ENCODE data around the gene POP7. TPM values are rescaled to one million over a fixed set of nuclear protein-coding genes. Genes with fewer than 3 reads are reported as not detected.

Gene POP7
- total and polyA plus RNA-seq, 3 experiments from 2014 or later = 51.7 to 83.3 (median 79.7) TPM

- POLR2A ChIA-PET = interaction anchor here (1.0 kb wide), 1 partner anchor 85 kb away, joined by 7 read pairs; the partner anchor contains the start of gene FBXO24
- H3K4me1 Mint-ChIP-seq = peaks cover 4 to 9% (median 6%) of the 10 kb centered on the region in 3 donors
Observed at GRCh38 chr7:100671353-100672327, 34.3 kb upstream of the POP7 start.

GRCh38 chr7:100673302-100673941 is 32.5 kb upstream of the POP7 start, which contains the start of gene GNB2:
GNB2 (plus strand) TSS chr7:100673740; CDS start chr7:100676266, 2,526 bp downstream.
- Mint-ChIP-seq H3K36me3 (peaks cover 0 to 29% (median 0%) of the 10 kb centered on the region in 3 donors), H3K9me3 (peaks cover 0 to 1% (median 0%) of the 10 kb centered on the region in 5 donors), H3K27me3 (peaks cover 0 to 6% of the 10 kb centered on the region in 2 donors), H3K4me3 (peak within 1 kb of the TSS; percentile 92 to 98 (median 95)), H3K4me1 (peaks cover 10 to 23% (median 12%) of the 10 kb centered on the region in 3 donors), H3K27ac (peak within 1 kb of the TSS; percentile 95 to 98 (median 96))
- H3K4me3 ChIP-seq (ENCODE audit: low read length) = peak within 1 kb of the TSS; percentile 84
- H3K9me3 ChIP-seq (ENCODE audit: low read length) = no peaks in the 10 kb centered on the region
- ChIA-PET POLR2A (interaction anchor here (0.6 to 2.3 kb wide), 6 partner anchors 16 to 87 kb away, joined by 3 to 10 read pairs (median 6); partner anchors contain the start of genes FBXO24, MOSPD3 and POP7), CTCF (interaction anchor here (0.8 to 1.3 kb wide), 6 partner anchors 18 to 89 kb away, joined by 3 to 5 read pairs (median 3); partner anchors contain the start of gene POP7)
- H3K27me3 ChIP-seq (ENCODE audit: insufficient read depth, low read length, poor library complexity, severe bottlenecking) = no peaks in the 10 kb centered on the region
- H3K36me3 ChIP-seq (ENCODE audit: insufficient read depth, low read length) = peaks cover 21% of the 10 kb centered on the region
- DNase-seq = peak; percentile 93 to 98 (median 96)
- peak within 1 kb of the TSS; percentile 89 for H3K27ac ChIP-seq (ENCODE audit: low read depth, low read length)
- peaks cover 15% of the 10 kb centered on the region for H3K4me1 ChIP-seq (ENCODE audit: insufficient read depth, low read length)

More at GRCh38 chr7:100671353-100672327, 34.3 kb upstream of the POP7 start:
- no peaks in the 10 kb centered on the region for H3K27me3 ChIP-seq (ENCODE audit: insufficient read depth, low read length, poor library complexity, severe bottlenecking)
- Mint-ChIP-seq H3K9me3 (peaks cover 0 to 1% (median 0%) of the 10 kb centered on the region in 5 donors), H3K4me3 (peak overlapping the region in 2 of 7 donors; percentile 19 to 52), H3K27me3 (peaks cover 0 to 6% of the 10 kb centered on the region in 2 donors), H3K27ac (peak overlapping the region in 2 of 8 donors; percentile 29 to 96), H3K36me3 (peaks cover 0 to 13% (median 0%) of the 10 kb centered on the region in 3 donors)
- no peak overlapping the region for H3K27ac ChIP-seq (ENCODE audit: low read depth, low read length)
- CTCF ChIA-PET = interaction anchor here (1.6 kb wide), 2 partner anchors 14 to 39 kb away, joined by 4 read pairs; no protein-coding TSS in a partner anchor
- no peaks in the 10 kb centered on the region for H3K9me3 ChIP-seq (ENCODE audit: low read length)
- no peak for DNase-seq
- peaks cover 13% of the 10 kb centered on the region for H3K4me1 ChIP-seq (ENCODE audit: insufficient read depth, low read length)
- H3K4me3 ChIP-seq (ENCODE audit: low read length) = no peak overlapping the region
- peaks cover 4% of the 10 kb centered on the region for H3K36me3 ChIP-seq (ENCODE audit: insufficient read depth, low read length)

GRCh38 chr7:100673942-100674410 is 31.9 kb upstream of the POP7 start:
- peaks cover 0 to 31% (median 0%) of the 10 kb centered on the region in 3 donors for H3K36me3 Mint-ChIP-seq
- H3K9me3 ChIP-seq (ENCODE audit: low read length) = no peaks in the 10 kb centered on the region
- H3K27me3 Mint-ChIP-seq = peaks cover 0 to 6% of the 10 kb centered on the region in 2 donors
- DNase-seq = peak in 3 of 5 donors; percentile 34 to 66 (median 39)
- H3K27me3 ChIP-seq (ENCODE audit: insufficient read depth, low read length, poor library complexity, severe bottlenecking) = no peaks in the 10 kb centered on the region
- ChIA-PET POLR2A (interaction anchor here (0.6 to 3.3 kb wide), 8 partner anchors 8 to 245 kb away, joined by 3 to 14 read pairs (median 6); partner anchors contain the start of genes AGFG2, FBXO24, LRCH4 and MEPCE), CTCF (interaction anchor here (0.7 to 1.9 kb wide), 4 partner anchors 31 to 89 kb away, joined by 3 to 8 read pairs (median 4); partner anchors contain the start of gene POP7)
- peaks cover 0 to 1% (median 0%) of the 10 kb centered on the region in 5 donors for H3K9me3 Mint-ChIP-seq
- peak overlapping the region; percentile 84 for H3K4me3 ChIP-seq (ENCODE audit: low read length)
- peaks cover 15% of the 10 kb centered on the region for H3K4me1 ChIP-seq (ENCODE audit: insufficient read depth, low read length)
- peak overlapping the region; percentile 89 for H3K27ac ChIP-seq (ENCODE audit: low read depth, low read length)
- H3K36me3 ChIP-seq (ENCODE audit: insufficient read depth, low read length) = peaks cover 23% of the 10 kb centered on the region
- H3K4me1 Mint-ChIP-seq = peaks cover 12 to 24% (median 13%) of the 10 kb centered on the region in 3 donors
- peak overlapping the region; percentile 95 to 98 (median 96) for H3K27ac Mint-ChIP-seq
- peak overlapping the region; percentile 92 to 98 (median 95) for H3K4me3 Mint-ChIP-seq

- ChIA-PET POLR2A (interaction anchor here (0.6 to 3.3 kb wide), 8 partner anchors 7 to 245 kb away, joined by 3 to 14 read pairs (median 6); partner anchors contain the start of genes AGFG2, FBXO24, LRCH4 and MEPCE), CTCF (interaction anchor here (0.7 to 1.9 kb wide), 6 partner anchors 17 to 103 kb away, joined by 3 to 8 read pairs (median 3); partner anchors contain the start of gene POP7)
- peaks cover 28% of the 10 kb centered on the region for H3K36me3 ChIP-seq (ENCODE audit: insufficient read depth, low read length)
- peak overlapping the region; percentile 89 for H3K27ac ChIP-seq (ENCODE audit: low read depth, low read length)
- H3K9me3 ChIP-seq (ENCODE audit: low read length) = no peaks in the 10 kb centered on the region
- H3K4me1 Mint-ChIP-seq = peaks cover 16 to 29% (median 18%) of the 10 kb centered on the region in 3 donors
- peaks cover 0 to 1% (median 0%) of the 10 kb centered on the region in 5 donors for H3K9me3 Mint-ChIP-seq
- peaks cover 0 to 37% (median 0%) of the 10 kb centered on the region in 3 donors for H3K36me3 Mint-ChIP-seq
- no peaks in the 10 kb centered on the region for H3K27me3 ChIP-seq (ENCODE audit: insufficient read depth, low read length, poor library complexity, severe bottlenecking)
- H3K27me3 Mint-ChIP-seq = peaks cover 0 to 6% of the 10 kb centered on the region in 2 donors
- DNase-seq = peak in 4 of 5 donors; percentile 23 to 59 (median 46)
- H3K4me1 ChIP-seq (ENCODE audit: insufficient read depth, low read length) = peaks cover 15% of the 10 kb centered on the region
- peak overlapping the region; percentile 84 for H3K4me3 ChIP-seq (ENCODE audit: low read length)
- H3K27ac Mint-ChIP-seq = peak overlapping the region; percentile 95 to 98 (median 96)
- peak overlapping the region; percentile 92 to 98 (median 95) for H3K4me3 Mint-ChIP-seq
Observed at GRCh38 chr7:100674411-100675104, 31.4 kb upstream of the POP7 start.

GRCh38 chr7:100675105-100675451 is 30.8 kb upstream of the POP7 start:
- Mint-ChIP-seq H3K27me3 (peaks cover 0 to 6% of the 10 kb centered on the region in 2 donors), H3K36me3 (peaks cover 0 to 42% (median 0%) of the 10 kb centered on the region in 3 donors), H3K27ac (peak overlapping the region in 3 of 8 donors; percentile 96 to 99 (median 97)), H3K4me3 (peak overlapping the region; percentile 93 to 98 (median 95)), H3K4me1 (peaks cover 18 to 35% (median 21%) of the 10 kb centered on the region in 3 donors), H3K9me3 (peaks cover 0 to 1% (median 0%) of the 10 kb centered on the region in 5 donors)
- H3K4me1 ChIP-seq (ENCODE audit: insufficient read depth, low read length) = peaks cover 16% of the 10 kb centered on the region
- CTCF ChIA-PET = interaction anchor here (0.8 to 1.9 kb wide), 5 partner anchors 17 to 103 kb away, joined by 3 to 8 read pairs (median 3); partner anchors contain the start of gene POP7
- DNase-seq = peak in 1 of 5 donors; percentile 48
- peak overlapping the region; percentile 89 for H3K27ac ChIP-seq (ENCODE audit: low read depth, low read length)
- POLR2A ChIA-PET = interaction anchor here (1.1 to 3.3 kb wide), 8 partner anchors 15 to 246 kb away, joined by 3 to 14 read pairs (median 8); partner anchors contain the start of genes AGFG2, FBXO24, LRCH4 and MEPCE
- H3K27me3 ChIP-seq (ENCODE audit: insufficient read depth, low read length, poor library complexity, severe bottlenecking) = no peaks in the 10 kb centered on the region
- H3K4me3 ChIP-seq (ENCODE audit: low read length) = peak overlapping the region; percentile 84
- no peaks in the 10 kb centered on the region for H3K9me3 ChIP-seq (ENCODE audit: low read length)
- H3K36me3 ChIP-seq (ENCODE audit: insufficient read depth, low read length) = peaks cover 28% of the 10 kb centered on the region

GRCh38 chr7:100675581-100676350 is 30.2 kb upstream of the POP7 start:
- Mint-ChIP-seq H3K27me3 (peaks cover 0 to 6% of the 10 kb centered on the region in 2 donors), H3K36me3 (peaks cover 0 to 49% (median 0%) of the 10 kb centered on the region in 3 donors), H3K4me3 (peak overlapping the region; percentile 88 to 98 (median 93)), H3K4me1 (peaks cover 20 to 41% (median 28%) of the 10 kb centered on the region in 3 donors), H3K9me3 (peaks cover 0 to 1% (median 0%) of the 10 kb centered on the region in 5 donors), H3K27ac (peak overlapping the region; percentile 92 to 99 (median 94))
- Histone ChIP-seq H3K4me3 (ENCODE audit: low read length) (peak overlapping the region; percentile 56), H3K4me1 (ENCODE audit: insufficient read depth, low read length) (peaks cover 23% of the 10 kb centered on the region), H3K27ac (ENCODE audit: low read depth, low read length) (peak overlapping the region; percentile 89), H3K9me3 (ENCODE audit: low read length) (no peaks in the 10 kb centered on the region), H3K27me3 (ENCODE audit: insufficient read depth, low read length, poor library complexity, severe bottlenecking) (no peaks in the 10 kb centered on the region), H3K36me3 (ENCODE audit: insufficient read depth, low read length) (peaks cover 28% of the 10 kb centered on the region)
- ChIA-PET CTCF (interaction anchor here (1.4 to 8.8 kb wide), 4 partner anchors 17 to 176 kb away, joined by 3 to 91 read pairs (median 13); partner anchors contain the start of genes GIGYF1, POP7 and SLC12A9), POLR2A (interaction anchor here (0.6 to 3.3 kb wide), 8 partner anchors 14 to 247 kb away, joined by 3 to 14 read pairs (median 4); partner anchors contain the start of genes FBXO24, LRCH4, MOSPD3 and POP7)
- peak; percentile 89 to 98 (median 93) for DNase-seq

Data from CD8-positive, alpha-beta memory T cell (primary cell).